Skin of body (tissue), 2 donors: ENCODE measurements around the gene TNFSF11. TPM values are rescaled to one million over a fixed set of nuclear protein-coding genes. Genes with fewer than 3 reads are reported as not detected.
"Not testable (repeated sequence)": the region's sequence is repeated elsewhere in the genome, so short reads cannot be mapped to it uniquely, and the experiment has no call there.

Experiments used
- DNase-seq: peaks from one replicate; lab custom pipeline; 2025; lab: John Stamatoyannopoulos, UW
- total RNA-seq: library from RNA; depleted of rRNA; stranded (reverse); fragments of >200 nt; gene quantifications from one replicate; pipeline ENCODE4 v1.2.3, GENCODE V29; 2014

The TNFSF11 gene
- total RNA-seq, 1 donor from 2014 or later: 0.49 TPM

- not testable (repeated sequence) for DNase-seq
These were observed 13.6 kb upstream of the TNFSF11 start for GRCh38 chr13:42560320-42560719.

- DNase-seq: no peak
These were observed 12.0 kb upstream of the TNFSF11 start for GRCh38 chr13:42561752-42562467.

GRCh38 chr13:42567906-42568305, 6.0 kb upstream of the TNFSF11 start:
- no peak for DNase-seq

- no peak for DNase-seq
These were observed 4.2 kb upstream of the TNFSF11 start for GRCh38 chr13:42569576-42570344.

- no peak for DNase-seq
These were observed 2.1 kb upstream of the TNFSF11 start for GRCh38 chr13:42571895-42572294.

GRCh38 chr13:42574435-42575311, 721 bp downstream of the TNFSF11 start:
- no peak for DNase-seq

- no peak for DNase-seq
These were observed 2.0 kb downstream of the TNFSF11 start for GRCh38 chr13:42575938-42576337.

- DNase-seq: no peak
These were observed 3.6 kb downstream of the TNFSF11 start for GRCh38 chr13:42577538-42577937.

GRCh38 chr13:42580644-42581043, 6.7 kb downstream of the TNFSF11 start:
- no peak for DNase-seq

- DNase-seq: no peak
These were observed 7.5 kb downstream of the TNFSF11 start for GRCh38 chr13:42581427-42581826.

GRCh38 chr13:42591602-42592001, 17.6 kb downstream of the TNFSF11 start:
- no peak for DNase-seq

- DNase-seq: no peak
These were observed 19.3 kb downstream of the TNFSF11 start for GRCh38 chr13:42592915-42593900.

- DNase-seq: peak; percentile 29
These were observed 20.7 kb downstream of the TNFSF11 start for GRCh38 chr13:42594481-42595252.

- no peak for DNase-seq
These were observed 21.3 kb downstream of the TNFSF11 start for GRCh38 chr13:42595253-42595571.

GRCh38 chr13:42597505-42597904, 23.6 kb downstream of the TNFSF11 start:
- no peak for DNase-seq

GRCh38 chr13:42600943-42601342, 27.0 kb downstream of the TNFSF11 start:
- DNase-seq: no peak

- DNase-seq: no peak
These were observed 29.0 kb downstream of the TNFSF11 start for GRCh38 chr13:42602906-42603305.

GRCh38 chr13:42603571-42603970, 29.6 kb downstream of the TNFSF11 start:
- DNase-seq: no peak

GRCh38 chr13:42607546-42607945, 33.6 kb downstream of the TNFSF11 start:
- DNase-seq: no peak

- no peak for DNase-seq
These were observed 36.7 kb downstream of the TNFSF11 start for GRCh38 chr13:42610649-42611048.
